Heart left ventricle (tissue), 13 donors: Measurements from ENCODE around the gene GRM7.

Source experiments
- CTCF ChIP-seq, 12 donors: fragments of 200-600 bp; sonication (generic) in 4 of 12; IDR thresholded peaks; one replicate each; pipeline versions ENCODE4 v1.5.0 to v1.8.0; 2018 to 2022; ENCODE audit warnings: antibody characterized with exemption in 12 of 12, mild to moderate bottlenecking in 5 of 12
- POLR2A ChIP-seq, 2 donors: fragments of 450-650 bp; IDR thresholded peaks; one replicate each; pipeline ENCODE4 v1.6.1; 2017; ENCODE audit warnings: antibody characterized with exemption in 2 of 2, mild to moderate bottlenecking in 2 of 2, moderate library complexity in 2 of 2
- donor health status: ischemic (EF 13 %, LVEDD 7.1; RV severe dilation, severe dysfunction).
- donor health status: DM: no; HTN: yes; CAD: no.
- donor health status: DM: no; HTN: no; CAD: no.
- donor health status: ischemic (EF 25% LVEDD 6.9; RV normal size, moderate dysfunction).
- donor health status: ischemic (EF 25% LVEDD 5.7; RV mildly dilated, moderate dysfunction).
- donor health status: ischemic (EF 35%, LVEDD 5.7; RV mildly dilated, moderate dysfunction).
- donor health status: nonischemic (EF 11% LVEDD 7.7; RV severe dilation, severe dysfunction).
- donor health status: DM: yes; HTN: yes; CAD: no.
- donor health status: PGD.
- donor health status: ischemic (EF 29% LVEDD 5.4; RV normal size, mild dysfunction).
- donor health status: nonischemic (EF 23%, LVEDD 6.1; RV moderate dilation, normal function).

- TF ChIP-seq POLR2A (IDR thresholded peaks at IDR 0.05) (no peak), CTCF (IDR thresholded peaks at IDR 0.05) (no peak)
These were observed 770.0 kb downstream of the GRM7 start for GRCh38 chr3:7630925-7631324.
